ENCODE data around the gene GATD1.

GATD1 gene

DNA sequence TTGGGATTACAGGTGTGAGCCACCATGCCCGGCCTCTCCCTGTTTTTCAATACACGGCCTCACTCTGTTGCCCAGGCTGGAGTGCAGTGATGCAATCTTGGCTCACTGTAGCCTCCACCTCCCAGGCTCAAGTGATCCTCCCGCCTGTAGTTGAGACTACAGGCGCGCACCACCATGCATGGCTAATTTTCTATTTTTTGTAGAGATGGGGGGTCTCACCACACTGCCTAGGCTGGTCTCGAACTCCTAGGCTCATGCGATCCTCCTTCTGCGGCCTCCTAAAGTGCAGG, 11.5 kb downstream of the GATD1 start:
- no peaks in the 10 kb centered on the region for H3K9me3 Mint-ChIP-seq
- no peak for ATAC-seq (replicated peaks; ENCODE audit: extremely low read depth, poor library complexity, severe bottlenecking)
- H3K27ac Mint-ChIP-seq (ENCODE audit: low read depth): no peak overlapping the region
- H3K4me3 Mint-ChIP-seq: no peak overlapping the region
- no peaks in the 10 kb centered on the region for H3K27me3 Mint-ChIP-seq
- DNase-seq (ENCODE audit: low spot score in 2 of 2): no peak
- peaks cover 18% of the 10 kb centered on the region for H3K36me3 Mint-ChIP-seq (ENCODE audit: insufficient read depth)
- H3K4me1 Mint-ChIP-seq: no peaks in the 10 kb centered on the region

DNA sequence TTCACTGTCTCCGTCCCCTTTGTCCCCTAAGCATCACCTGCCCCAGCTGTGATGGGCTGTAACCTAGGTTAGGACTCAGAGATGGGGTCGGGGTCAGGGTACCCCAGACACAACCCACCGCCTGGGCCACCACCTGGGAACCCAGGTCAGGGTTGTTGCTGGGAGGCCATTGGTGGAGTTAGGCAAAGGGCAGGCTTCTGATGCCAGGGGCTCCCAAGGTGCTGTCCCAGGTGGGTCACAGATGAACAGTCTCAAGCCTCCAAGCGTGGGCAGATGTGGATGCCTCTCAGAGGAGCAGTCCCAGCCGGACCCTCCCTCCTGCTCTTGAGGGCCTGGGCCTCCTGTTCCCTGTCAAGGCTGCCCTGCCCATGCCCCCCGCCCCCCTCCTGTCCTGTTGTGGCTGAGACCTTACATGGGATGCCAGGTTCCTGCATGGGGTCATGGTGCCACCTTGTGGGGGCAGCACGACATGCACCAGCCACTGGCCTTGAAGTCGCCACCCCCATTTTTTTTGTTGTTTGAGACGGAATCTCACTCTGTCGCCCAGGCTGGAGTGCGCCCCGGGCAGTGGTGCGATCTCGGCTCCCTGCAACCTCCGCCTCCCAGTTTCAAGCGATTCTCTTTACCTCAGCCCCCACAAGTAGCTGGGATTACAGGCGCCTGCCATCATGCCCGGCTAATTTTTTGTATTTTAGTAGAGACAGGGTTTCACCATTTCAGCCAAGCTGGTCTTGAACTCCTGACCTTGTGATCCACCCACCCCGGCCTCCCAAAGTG, 12.1 kb downstream of the GATD1 start:
- ATAC-seq (replicated peaks; ENCODE audit: extremely low read depth, poor library complexity, severe bottlenecking): peak; percentile 58
- Mint-ChIP-seq H3K36me3 (ENCODE audit: insufficient read depth) (peaks cover 17% of the 10 kb centered on the region), H3K4me1 (no peaks in the 10 kb centered on the region), H3K4me3 (no peak overlapping the region), H3K9me3 (no peaks in the 10 kb centered on the region), H3K27ac (ENCODE audit: low read depth) (no peak overlapping the region), H3K27me3 (no peaks in the 10 kb centered on the region)
- DNase-seq (ENCODE audit: low spot score in 2 of 2): peak; percentile 47 to 52

DNA sequence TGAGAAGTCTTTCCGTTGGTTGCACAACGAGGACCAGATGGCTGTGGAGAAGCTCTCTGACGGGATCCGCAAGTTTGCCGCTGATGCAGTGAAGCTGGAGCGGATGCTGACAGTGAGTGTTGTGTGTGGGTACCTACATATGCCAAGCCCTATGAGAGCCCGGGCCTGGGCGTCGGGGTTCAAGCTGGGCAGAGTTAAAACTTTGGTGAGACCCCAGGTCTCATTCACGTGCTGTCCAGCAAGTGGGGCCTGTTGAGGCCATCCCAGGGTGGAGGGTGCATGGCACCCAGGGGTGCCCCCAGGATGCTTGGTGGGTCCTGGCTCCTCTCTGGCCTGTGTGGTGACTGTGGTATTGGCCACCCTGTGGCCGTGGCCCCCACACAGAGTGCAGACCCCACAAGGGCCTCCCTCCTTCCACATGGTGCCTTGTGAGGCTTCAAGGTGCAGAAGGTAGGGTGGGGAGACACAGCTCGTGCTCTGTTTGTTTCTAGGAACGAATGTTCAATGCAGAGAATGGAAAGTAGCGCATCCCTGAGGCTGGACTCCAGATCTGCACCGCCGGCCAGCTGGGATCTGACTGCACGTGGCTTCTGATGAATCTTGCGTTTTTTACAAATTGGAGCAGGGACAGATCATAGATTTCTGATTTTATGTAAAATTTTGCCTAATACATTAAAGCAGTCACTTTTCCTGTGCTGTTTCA, 12.8 kb downstream of the GATD1 start:
- no peak for DNase-seq (ENCODE audit: low spot score in 2 of 2)
- Mint-ChIP-seq H3K27ac (ENCODE audit: low read depth) (no peak overlapping the region), H3K36me3 (ENCODE audit: insufficient read depth) (peaks cover 20% of the 10 kb centered on the region), H3K4me1 (no peaks in the 10 kb centered on the region), H3K4me3 (no peak overlapping the region), H3K27me3 (no peaks in the 10 kb centered on the region), H3K9me3 (no peaks in the 10 kb centered on the region)
- no peak for ATAC-seq (replicated peaks; ENCODE audit: extremely low read depth, poor library complexity, severe bottlenecking)

DNA sequence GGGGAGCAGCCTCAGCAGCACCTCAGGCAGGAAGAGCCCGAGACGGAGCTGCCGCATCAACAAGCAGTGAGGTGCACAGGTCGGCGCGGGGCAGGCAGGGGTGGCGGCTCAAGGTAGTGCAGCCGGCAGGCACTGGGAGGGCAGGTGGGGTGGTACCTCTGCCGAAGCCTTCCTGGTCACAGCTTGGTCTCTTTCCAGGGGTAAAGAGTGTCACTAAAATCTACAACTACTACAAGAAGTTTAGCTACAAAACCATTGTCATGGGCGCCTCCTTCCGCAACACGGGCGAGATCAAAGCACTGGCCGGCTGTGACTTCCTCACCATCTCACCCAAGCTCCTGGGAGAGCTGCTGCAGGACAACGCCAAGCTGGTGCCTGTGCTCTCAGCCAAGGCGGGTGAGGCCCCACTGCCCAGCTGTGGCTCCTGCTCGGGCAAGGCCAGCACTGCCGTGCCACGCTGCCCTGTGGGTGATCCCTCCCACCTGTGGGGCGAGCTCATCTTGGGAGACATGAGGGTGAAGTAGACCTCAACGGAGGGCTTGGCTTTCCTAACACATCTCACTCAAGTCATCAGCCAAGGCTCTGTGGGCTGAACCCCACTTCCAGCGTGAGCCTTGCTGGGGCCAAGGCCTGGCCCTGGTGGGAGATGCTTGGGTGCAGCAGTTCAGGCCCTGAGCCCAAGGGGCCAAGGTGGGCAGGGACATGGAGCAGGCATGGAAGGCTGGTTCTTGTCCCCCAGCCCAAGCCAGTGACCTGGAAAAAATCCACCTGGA, 13.6 kb downstream of the GATD1 start:
- Mint-ChIP-seq H3K27ac (ENCODE audit: low read depth) (no peak overlapping the region), H3K4me3 (no peak overlapping the region), H3K27me3 (no peaks in the 10 kb centered on the region), H3K36me3 (ENCODE audit: insufficient read depth) (peaks cover 21% of the 10 kb centered on the region), H3K4me1 (no peaks in the 10 kb centered on the region), H3K9me3 (no peaks in the 10 kb centered on the region)
- ATAC-seq (replicated peaks; ENCODE audit: extremely low read depth, poor library complexity, severe bottlenecking) (no peak), DNase-seq (ENCODE audit: low spot score in 2 of 2) (no peak)

DNA sequence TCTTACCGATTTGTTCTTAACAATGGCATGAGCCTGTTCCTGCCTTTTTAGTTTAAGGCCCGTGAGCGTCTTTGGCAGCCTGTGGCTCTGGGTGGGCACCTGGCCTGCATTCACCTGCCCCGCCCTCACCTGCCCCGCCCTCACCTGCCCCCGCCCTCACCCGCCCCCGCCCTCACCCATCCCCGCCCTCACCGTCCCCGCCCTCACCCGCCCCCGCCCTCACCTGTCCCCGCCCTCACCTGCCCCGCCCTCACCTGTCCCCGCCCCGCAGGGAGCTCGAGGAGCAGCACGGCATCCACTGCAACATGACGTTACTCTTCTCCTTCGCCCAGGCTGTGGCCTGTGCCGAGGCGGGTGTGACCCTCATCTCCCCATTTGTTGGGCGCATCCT, 14.2 kb downstream of the GATD1 start:
- Mint-ChIP-seq H3K27ac (ENCODE audit: low read depth) (peak overlapping the region; percentile 69), H3K27me3 (no peaks in the 10 kb centered on the region), H3K9me3 (no peaks in the 10 kb centered on the region), H3K4me3 (no peak overlapping the region), H3K36me3 (ENCODE audit: insufficient read depth) (peaks cover 21% of the 10 kb centered on the region), H3K4me1 (no peaks in the 10 kb centered on the region)
- DNase-seq (ENCODE audit: low spot score in 2 of 2): no peak
- no peak for ATAC-seq (replicated peaks; ENCODE audit: extremely low read depth, poor library complexity, severe bottlenecking)

DNA sequence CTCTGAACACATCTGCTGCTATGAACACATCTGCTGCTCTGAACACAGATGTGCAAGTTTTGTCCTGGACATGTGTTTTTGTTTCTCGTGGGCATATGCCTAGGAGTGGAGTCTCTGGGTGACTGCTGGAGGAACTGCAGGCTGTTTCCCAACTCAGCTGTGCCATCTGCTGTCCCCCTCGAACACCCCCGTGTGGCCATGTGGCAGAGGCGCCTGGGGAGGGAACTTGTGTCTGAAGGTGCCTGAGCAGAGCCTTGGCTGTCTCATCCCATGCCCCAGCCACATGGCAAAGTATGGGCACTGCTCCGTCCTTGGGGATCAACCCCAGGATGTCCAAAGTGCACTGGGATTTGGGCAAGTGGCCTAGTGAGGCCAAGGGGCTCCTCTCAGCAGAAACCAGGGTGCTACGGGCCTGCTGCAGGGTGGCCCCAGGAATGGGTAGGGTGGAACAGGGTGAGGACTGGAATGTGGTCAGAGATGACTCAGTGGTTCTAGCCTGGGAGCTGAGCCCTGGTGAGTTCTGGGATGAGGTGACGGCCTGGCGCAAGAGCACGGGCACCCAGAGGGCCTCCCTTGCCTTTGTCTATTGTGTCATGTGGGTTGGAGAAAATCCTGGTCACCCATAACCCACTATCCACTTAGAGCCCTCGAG, 14.7 kb downstream of the GATD1 start:
- Mint-ChIP-seq H3K27ac (ENCODE audit: low read depth) (peak overlapping the region; percentile 69), H3K9me3 (no peaks in the 10 kb centered on the region), H3K27me3 (no peaks in the 10 kb centered on the region), H3K36me3 (ENCODE audit: insufficient read depth) (peaks cover 21% of the 10 kb centered on the region), H3K4me3 (no peak overlapping the region), H3K4me1 (no peaks in the 10 kb centered on the region)
- ATAC-seq (replicated peaks; ENCODE audit: extremely low read depth, poor library complexity, severe bottlenecking) (no peak), DNase-seq (ENCODE audit: low spot score in 2 of 2) (no peak)

DNA sequence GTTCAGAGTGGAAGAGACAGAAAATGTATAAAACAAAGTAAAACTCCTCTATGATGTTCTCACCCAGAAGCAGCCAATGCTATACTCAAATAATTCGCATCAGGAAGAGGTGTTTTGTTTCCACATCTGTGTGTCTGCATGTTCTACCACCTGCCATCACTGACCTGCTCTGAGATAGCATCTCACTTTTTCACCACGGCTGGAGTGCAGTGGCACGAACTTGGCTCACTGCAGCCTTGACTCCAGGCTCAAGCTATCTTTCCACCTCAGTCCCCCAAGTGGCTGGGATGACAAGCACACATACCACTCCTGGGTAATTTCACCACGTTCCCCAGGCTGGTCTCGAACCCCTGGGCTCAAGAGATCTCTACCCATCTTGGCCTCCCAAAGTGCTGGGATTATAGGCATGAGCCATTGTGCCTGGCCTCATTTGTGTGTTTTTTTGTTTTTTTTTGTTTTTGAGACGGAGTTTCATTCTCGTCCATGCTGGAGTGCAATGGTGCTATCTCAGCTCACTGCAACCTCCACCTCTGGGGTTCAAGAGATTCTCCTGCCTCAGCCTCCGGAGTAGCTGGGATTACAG, 15.7 kb downstream of the GATD1 start:
- Mint-ChIP-seq H3K4me3 (no peak overlapping the region), H3K9me3 (no peaks in the 10 kb centered on the region), H3K36me3 (ENCODE audit: insufficient read depth) (peaks cover 23% of the 10 kb centered on the region), H3K27ac (ENCODE audit: low read depth) (no peak overlapping the region), H3K27me3 (no peaks in the 10 kb centered on the region), H3K4me1 (no peaks in the 10 kb centered on the region)
- DNase-seq (ENCODE audit: low spot score in 2 of 2) (no peak), ATAC-seq (replicated peaks; ENCODE audit: extremely low read depth, poor library complexity, severe bottlenecking) (no peak)

DNA sequence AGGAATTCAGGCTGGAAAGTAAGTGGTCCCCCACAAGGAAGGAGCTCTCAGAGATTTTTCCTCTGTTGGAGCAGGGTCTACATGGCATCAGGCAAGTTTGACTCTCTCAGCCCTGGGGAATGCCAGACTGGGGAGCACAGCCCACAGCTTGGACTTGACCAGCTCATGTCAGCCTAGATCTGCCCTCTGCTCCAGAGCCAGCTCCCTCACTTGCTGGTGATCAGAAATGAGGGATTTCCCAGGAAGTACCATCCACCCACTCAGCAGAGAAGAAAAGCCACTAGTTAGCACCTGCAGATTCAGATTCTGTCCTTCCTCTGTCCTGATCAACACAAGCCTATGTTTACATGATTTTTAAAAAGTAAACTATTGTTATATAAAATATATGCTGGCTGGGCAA, 17.1 kb downstream of the GATD1 start:
- Mint-ChIP-seq H3K36me3 (ENCODE audit: insufficient read depth) (peaks cover 25% of the 10 kb centered on the region), H3K9me3 (no peaks in the 10 kb centered on the region), H3K4me3 (no peak overlapping the region), H3K27me3 (no peaks in the 10 kb centered on the region), H3K4me1 (no peaks in the 10 kb centered on the region), H3K27ac (ENCODE audit: low read depth) (no peak overlapping the region)
- ATAC-seq (replicated peaks; ENCODE audit: extremely low read depth, poor library complexity, severe bottlenecking) (no peak), DNase-seq (ENCODE audit: low spot score in 2 of 2) (no peak)

DNA sequence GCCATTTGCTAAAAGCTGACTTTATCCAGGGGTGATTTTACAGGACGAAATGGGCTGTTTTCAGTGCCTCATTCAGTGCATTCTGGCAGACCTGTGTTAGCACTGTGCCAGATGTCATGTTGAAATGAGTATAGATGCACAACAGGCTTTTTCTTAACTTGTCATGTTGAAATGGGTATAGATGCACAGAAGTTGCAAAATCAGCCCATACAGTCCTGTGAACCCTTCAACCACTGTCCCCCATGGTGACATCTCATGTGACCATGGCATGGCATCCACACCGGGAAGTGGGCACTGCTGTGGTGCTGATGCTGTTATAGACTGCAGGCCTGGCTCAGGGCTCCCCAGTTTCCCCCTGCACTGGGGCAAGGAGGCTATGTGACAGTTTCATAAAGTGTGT, 27.6 kb downstream of the GATD1 start:
- H3K27ac Mint-ChIP-seq (ENCODE audit: low read depth): no peak overlapping the region
- H3K4me3 Mint-ChIP-seq: no peak overlapping the region
- DNase-seq (ENCODE audit: low spot score in 2 of 2) (no peak), ATAC-seq (replicated peaks; ENCODE audit: extremely low read depth, poor library complexity, severe bottlenecking) (no peak)
- no peaks in the 10 kb centered on the region for H3K9me3 Mint-ChIP-seq
- H3K27me3 Mint-ChIP-seq: no peaks in the 10 kb centered on the region
- H3K36me3 Mint-ChIP-seq (ENCODE audit: insufficient read depth): peaks cover 5% of the 10 kb centered on the region
- H3K4me1 Mint-ChIP-seq: peaks cover 4% of the 10 kb centered on the region

DNA sequence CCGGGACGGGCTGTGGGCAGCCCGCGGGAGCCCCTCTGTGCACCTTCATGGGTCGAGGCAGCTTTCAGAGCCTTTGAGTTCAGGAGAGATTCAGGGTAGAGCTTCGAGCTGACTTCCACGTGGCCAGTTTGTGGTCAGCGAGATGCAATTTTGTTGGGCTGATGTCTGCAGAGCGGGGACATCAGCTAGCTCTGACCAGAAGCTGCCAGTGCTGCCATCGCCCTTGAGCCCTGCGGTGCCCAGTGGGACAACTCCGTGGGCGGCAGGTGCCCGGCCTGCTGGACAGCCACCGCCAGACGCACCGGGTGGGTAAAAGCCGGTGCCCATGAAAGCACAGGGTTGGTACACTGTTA, 29.3 kb downstream of the GATD1 start:
- DNase-seq (ENCODE audit: low spot score in 2 of 2): no peak
- no peaks in the 10 kb centered on the region for H3K9me3 Mint-ChIP-seq
- peak overlapping the region; percentile 79 for H3K4me3 Mint-ChIP-seq
- peak; percentile 5 for ATAC-seq (replicated peaks; ENCODE audit: extremely low read depth, poor library complexity, severe bottlenecking)
- H3K4me1 Mint-ChIP-seq: peaks cover 4% of the 10 kb centered on the region
- H3K27ac Mint-ChIP-seq (ENCODE audit: low read depth): peak overlapping the region; percentile 82
- no peaks in the 10 kb centered on the region for H3K27me3 Mint-ChIP-seq
- peaks cover 4% of the 10 kb centered on the region for H3K36me3 Mint-ChIP-seq (ENCODE audit: insufficient read depth)

DNA sequence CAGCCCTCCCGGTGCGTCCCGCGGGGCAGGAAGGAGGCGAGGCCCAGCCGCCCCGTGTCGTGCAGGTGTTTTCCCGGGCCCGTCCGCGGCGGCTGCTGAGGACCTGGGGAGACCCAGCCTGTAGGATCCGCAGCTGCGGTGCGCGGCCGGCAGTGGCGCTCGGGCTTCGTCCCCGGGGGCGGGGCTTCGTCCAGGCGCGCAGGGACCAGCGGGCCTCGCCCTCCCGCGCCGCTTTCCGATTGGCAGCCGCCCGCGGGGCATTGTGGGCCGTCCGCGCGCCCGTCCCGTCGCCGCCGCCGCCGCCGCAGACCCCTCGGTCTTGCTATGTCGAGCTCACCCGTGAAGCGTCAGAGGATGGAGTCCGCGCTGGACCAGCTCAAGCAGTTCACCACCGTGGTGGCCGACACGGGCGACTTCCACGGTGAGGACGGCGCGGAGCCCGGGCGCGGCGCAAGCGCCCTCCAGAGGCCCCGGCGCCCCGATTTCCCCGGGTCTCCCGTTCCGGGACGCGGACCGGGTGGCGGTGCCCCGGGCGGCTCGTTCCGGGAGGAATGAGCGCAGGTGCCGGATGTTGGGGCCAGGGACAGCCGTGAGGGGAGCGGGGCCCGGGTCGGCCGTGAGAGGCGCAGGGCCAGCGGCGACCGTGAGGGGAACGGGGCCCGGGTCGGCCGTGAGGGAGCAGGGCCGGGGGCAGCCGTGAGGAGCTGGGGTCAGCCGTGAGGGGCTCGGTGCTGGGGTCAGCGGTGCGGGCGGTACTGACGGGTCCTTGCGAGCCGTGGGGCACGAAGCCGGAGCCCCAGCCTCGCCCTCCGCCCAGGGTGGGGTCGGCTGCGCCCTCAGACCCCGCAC, 29.9 kb downstream of the GATD1 start, which contains the start of gene TALDO1:
TSS of gene TALDO1 (plus strand) at position 307 of the 849 bp plus-strand sequence. CDS start at position 325, 18 bp downstream.
- Mint-ChIP-seq H3K4me1 (peaks cover 4% of the 10 kb centered on the region), H3K9me3 (no peaks in the 10 kb centered on the region), H3K4me3 (peak within 1 kb of the TSS; percentile 79), H3K27ac (ENCODE audit: low read depth) (peak within 1 kb of the TSS; percentile 82), H3K27me3 (no peaks in the 10 kb centered on the region), H3K36me3 (ENCODE audit: insufficient read depth) (no peaks in the 10 kb centered on the region)
- DNase-seq (ENCODE audit: low spot score in 2 of 2) (peak; percentile 40 to 50), ATAC-seq (replicated peaks; ENCODE audit: extremely low read depth, poor library complexity, severe bottlenecking) (peak; percentile 76)
